Neutrophil (primary cell): Measurements from ENCODE around the gene TBXAS1.

Source experiments
- H3K27ac ChIP-seq: fragments of 200-600 bp; sonication (generic); 2 replicates; pipeline ENCODE4 v1.5.1; 2016; ENCODE audit warnings: mild to moderate bottlenecking, moderate library complexity
- H3K27me3 ChIP-seq: fragments of 200-600 bp; sonication (generic); 2 replicates; pipeline ENCODE4 v1.6.0; 2016; ENCODE audit warnings: mild to moderate bottlenecking
- H3K36me3 ChIP-seq: fragments of 200-600 bp; sonication (generic); 2 replicates; pipeline ENCODE4 v1.5.1; 2017
- H3K4me1 ChIP-seq, 2 experiments: fragments of 200-600 bp in 1 of 2; sonication (generic) in 1 of 2; 1 replicate in 1 of 2; 2 replicates in 1 of 2; pipeline versions ENCODE4 v1.5.1 to v1.6.1; 2013 to 2016; ENCODE audit warnings: low read depth in 1 of 2, low read length in 1 of 2, mild to moderate bottlenecking in 1 of 2, moderate library complexity in 1 of 2; ENCODE audit not compliant: control insufficient read depth in 1 of 2, insufficient read depth in 1 of 2
- H3K4me3 ChIP-seq, 2 experiments: fragments of 200-600 bp in 1 of 2; sonication (generic) in 1 of 2; 1 replicate in 1 of 2; 2 replicates in 1 of 2; pipeline ENCODE4 v1.5.1; 2013 to 2016; ENCODE audit warnings: low read depth in 1 of 2, low read length in 1 of 2, mild to moderate bottlenecking in 1 of 2, moderate library complexity in 1 of 2
- H3K9me3 ChIP-seq: fragments of 200-600 bp; sonication (generic); 2 replicates; pipeline ENCODE4 v1.5.1; 2016
- TF ChIP-seq, protein P1 (sequence below): fragments of 200-600 bp; sonication (generic); IDR thresholded peaks from 2 replicates; pipeline ENCODE4 v1.5.1; 2016; ENCODE audit warnings: antibody characterized with exemption

Gene TBXAS1

DNA sequence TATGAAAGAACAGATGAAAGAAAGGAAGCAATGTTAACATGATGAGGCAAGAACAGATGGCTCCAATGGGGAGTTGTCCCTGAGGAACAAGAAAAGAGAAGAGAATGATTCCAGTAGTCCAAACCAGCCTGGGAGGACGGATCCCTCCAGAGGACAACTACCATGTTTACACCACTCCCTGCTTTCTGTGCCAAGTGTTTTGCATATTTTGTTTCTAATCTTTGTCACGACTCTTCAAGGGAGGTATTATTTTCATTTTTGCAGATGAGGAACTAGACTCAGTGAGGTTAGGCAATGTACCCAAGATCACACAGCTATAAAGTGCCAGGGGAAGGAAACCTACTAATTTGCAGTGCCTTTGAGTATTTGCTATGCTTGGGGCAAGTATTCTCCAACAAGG is 117.5 kb downstream of the TBXAS1 start:
- Histone ChIP-seq H3K27me3 (no peaks in the 10 kb centered on the region), H3K36me3 (peaks cover 54% of the 10 kb centered on the region), H3K4me3 (no peak overlapping the region), H3K9me3 (no peaks in the 10 kb centered on the region), H3K27ac (peak overlapping the region; percentile 6), H3K4me1 (no peaks in the 10 kb centered on the region)
- TF ChIP-seq, protein P1, sequence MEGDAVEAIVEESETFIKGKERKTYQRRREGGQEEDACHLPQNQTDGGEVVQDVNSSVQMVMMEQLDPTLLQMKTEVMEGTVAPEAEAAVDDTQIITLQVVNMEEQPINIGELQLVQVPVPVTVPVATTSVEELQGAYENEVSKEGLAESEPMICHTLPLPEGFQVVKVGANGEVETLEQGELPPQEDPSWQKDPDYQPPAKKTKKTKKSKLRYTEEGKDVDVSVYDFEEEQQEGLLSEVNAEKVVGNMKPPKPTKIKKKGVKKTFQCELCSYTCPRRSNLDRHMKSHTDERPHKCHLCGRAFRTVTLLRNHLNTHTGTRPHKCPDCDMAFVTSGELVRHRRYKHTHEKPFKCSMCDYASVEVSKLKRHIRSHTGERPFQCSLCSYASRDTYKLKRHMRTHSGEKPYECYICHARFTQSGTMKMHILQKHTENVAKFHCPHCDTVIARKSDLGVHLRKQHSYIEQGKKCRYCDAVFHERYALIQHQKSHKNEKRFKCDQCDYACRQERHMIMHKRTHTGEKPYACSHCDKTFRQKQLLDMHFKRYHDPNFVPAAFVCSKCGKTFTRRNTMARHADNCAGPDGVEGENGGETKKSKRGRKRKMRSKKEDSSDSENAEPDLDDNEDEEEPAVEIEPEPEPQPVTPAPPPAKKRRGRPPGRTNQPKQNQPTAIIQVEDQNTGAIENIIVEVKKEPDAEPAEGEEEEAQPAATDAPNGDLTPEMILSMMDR, result no peak

DNA sequence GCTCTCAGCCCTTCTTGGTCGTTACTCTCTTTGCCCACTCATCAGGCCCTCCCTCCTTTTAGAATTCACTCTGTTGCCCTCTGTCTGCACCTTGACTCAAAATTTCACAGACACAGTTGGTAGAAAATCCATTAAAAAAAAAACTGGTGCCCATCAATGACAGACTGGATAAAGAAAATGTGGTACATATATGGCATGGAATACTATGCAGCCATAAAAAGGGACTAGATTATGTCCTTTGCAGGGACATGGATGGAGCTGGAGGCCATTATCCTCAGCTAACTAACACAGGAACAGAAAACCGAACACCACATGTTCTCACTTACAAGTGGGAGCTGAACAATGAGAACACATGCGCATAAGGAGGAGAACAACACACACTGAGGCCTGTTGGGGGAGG is 118.0 kb downstream of the TBXAS1 start:
- TF ChIP-seq, protein P1, result no peak
- Histone ChIP-seq H3K36me3 (peaks cover 50% of the 10 kb centered on the region), H3K4me1 (no peaks in the 10 kb centered on the region), H3K27me3 (no peaks in the 10 kb centered on the region), H3K27ac (peak overlapping the region; percentile 6), H3K4me3 (no peak overlapping the region), H3K9me3 (no peaks in the 10 kb centered on the region)

DNA sequence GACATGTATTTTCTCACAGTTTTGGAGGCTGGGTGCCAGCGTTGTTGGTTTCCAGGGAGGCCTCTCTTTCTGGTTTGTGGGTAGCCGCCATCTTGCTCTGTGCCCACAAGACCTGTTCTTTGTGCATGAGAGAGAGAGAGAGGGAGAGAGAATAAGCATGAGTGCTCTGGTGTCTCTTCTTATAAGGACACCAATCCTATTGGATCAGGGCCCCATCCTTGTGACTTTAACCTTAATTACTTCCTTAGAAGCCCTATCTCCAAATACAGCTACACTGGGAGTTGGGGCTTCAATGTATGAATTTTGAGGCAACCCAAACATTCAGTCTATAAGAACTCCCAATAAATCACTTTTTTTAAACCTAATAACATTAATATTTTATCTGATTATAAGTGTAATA is 119.1 kb downstream of the TBXAS1 start:
- no peak overlapping the region for H3K4me3 ChIP-seq
- peaks cover 44% of the 10 kb centered on the region for H3K36me3 ChIP-seq
- H3K27ac ChIP-seq, result no peak overlapping the region
- TF ChIP-seq, protein P1, result no peak
- H3K27me3 ChIP-seq, result no peaks in the 10 kb centered on the region
- no peaks in the 10 kb centered on the region for H3K4me1 ChIP-seq
- H3K9me3 ChIP-seq, result no peaks in the 10 kb centered on the region

DNA sequence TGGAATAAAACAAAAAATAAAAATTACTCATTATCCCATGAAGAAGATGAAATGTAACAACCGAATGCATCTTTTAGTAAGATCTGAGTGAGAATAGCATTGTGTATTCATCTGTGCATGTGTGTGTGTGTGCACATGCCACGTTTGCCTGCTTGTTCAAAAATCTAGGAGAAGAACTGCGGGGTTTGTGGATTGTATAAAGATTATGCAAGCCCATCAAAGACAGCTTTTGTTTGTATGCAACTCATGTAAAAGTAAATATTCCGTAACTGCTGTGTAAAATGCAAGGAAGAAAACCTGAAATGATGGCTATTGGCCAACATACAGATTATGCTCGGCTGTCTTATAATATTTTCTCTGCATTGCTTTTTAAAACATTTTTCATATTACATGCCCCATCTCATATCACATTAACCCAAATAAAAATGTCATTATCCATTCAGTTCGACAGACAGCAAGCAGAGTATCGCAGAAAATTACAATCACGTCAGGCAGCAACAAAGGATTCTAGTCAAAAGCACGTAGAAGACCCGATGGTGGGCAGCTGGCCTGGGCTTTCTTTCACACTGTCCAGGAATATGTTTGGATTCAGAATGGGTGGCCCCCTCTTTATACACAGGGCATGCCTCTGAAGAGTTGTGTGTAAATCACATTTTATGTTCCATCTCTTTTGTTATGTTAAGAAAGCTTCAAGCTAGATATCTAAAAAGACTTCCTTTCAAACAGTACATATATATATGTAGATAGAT is 119.7 kb downstream of the TBXAS1 start:
- Histone ChIP-seq H3K27me3 (no peaks in the 10 kb centered on the region), H3K4me3 (no peak overlapping the region), H3K27ac (no peak overlapping the region), H3K36me3 (peaks cover 43% of the 10 kb centered on the region), H3K4me1 (no peaks in the 10 kb centered on the region), H3K9me3 (no peaks in the 10 kb centered on the region)
- TF ChIP-seq, protein P1, result no peak

DNA sequence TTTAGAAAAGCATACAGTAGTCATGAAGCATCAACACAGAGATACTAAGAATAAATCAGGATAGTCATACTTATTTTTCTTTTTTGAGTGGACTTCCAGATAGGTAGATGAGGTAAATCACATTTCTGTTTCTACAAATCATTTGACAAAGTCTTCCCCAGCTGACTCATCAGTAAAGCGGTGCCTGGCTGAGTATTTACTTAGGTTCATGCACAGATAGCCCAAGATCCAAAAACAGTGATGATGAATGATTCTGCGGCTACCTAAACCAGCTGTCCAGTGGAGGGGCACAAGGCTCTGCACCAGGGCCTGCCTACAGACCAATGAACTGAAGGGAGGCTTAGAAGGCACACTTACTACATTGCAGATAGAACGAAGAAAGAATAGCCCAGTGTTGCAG is 120.6 kb downstream of the TBXAS1 start:
- peaks cover 40% of the 10 kb centered on the region for H3K36me3 ChIP-seq
- H3K4me3 ChIP-seq, result no peak overlapping the region
- H3K27me3 ChIP-seq, result no peaks in the 10 kb centered on the region
- TF ChIP-seq, protein P1, result no peak
- no peak overlapping the region for H3K27ac ChIP-seq
- no peaks in the 10 kb centered on the region for H3K4me1 ChIP-seq
- no peaks in the 10 kb centered on the region for H3K9me3 ChIP-seq
